ENCODE measurements around the gene DCBLD1.

DNA sequence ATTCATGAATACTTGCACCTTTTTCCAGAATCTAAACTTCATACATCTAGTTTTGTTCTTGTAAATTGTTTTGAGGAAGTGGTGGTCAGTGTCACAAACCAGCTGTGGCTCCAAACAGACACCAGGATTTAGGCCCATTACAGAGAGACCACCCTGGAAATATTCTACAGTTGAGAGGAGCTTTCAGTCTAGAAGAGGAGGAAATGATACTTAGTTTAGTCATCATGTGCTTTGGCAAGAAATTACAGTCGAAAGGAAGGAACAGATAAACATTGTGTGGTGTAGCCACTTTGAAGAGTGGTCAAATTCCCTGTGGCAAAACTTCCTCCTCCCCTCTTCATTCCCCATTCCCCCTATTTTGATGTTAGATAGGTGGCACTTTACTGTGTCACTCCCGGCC lies 15.7 kb downstream of the DCBLD1 start:
- TF ChIP-seq, protein P1, sequence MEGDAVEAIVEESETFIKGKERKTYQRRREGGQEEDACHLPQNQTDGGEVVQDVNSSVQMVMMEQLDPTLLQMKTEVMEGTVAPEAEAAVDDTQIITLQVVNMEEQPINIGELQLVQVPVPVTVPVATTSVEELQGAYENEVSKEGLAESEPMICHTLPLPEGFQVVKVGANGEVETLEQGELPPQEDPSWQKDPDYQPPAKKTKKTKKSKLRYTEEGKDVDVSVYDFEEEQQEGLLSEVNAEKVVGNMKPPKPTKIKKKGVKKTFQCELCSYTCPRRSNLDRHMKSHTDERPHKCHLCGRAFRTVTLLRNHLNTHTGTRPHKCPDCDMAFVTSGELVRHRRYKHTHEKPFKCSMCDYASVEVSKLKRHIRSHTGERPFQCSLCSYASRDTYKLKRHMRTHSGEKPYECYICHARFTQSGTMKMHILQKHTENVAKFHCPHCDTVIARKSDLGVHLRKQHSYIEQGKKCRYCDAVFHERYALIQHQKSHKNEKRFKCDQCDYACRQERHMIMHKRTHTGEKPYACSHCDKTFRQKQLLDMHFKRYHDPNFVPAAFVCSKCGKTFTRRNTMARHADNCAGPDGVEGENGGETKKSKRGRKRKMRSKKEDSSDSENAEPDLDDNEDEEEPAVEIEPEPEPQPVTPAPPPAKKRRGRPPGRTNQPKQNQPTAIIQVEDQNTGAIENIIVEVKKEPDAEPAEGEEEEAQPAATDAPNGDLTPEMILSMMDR (conservative IDR thresholded peaks at IDR 0.05; ENCODE audit: low read length): no peak
- TF ChIP-seq EZH2phosphoT487 (IDR thresholded peaks at IDR 0.05; ENCODE audit: borderline replicate concordance): no peak

Data from Loucy (cell line).